Activated CD4-positive, alpha-beta T cell treated with anti-CD3 and anti-CD28 coated beads, Interleukin-2, amount 10 ng/mL, durations not matched to agents 7 days and 5 days (primary cell): Measurements from ENCODE around the gene BMP8A. TPM values are rescaled to one million over a fixed set of nuclear protein-coding genes. Genes with fewer than 3 reads are reported as not detected.
"Not testable (repeated sequence)": the region's sequence is repeated elsewhere in the genome, so short reads cannot be mapped to it uniquely, and the experiment has no call there.

Experiments
- CTCF ChIA-PET: fragments of 350-600 bp; sonication (Branson Sonifier 250); formaldehyde crosslinking; loops from one replicate; lab custom pipeline; 2021; ENCODE audit warnings: antibody characterized with exemption; lab: Charles Lee
- POLR2A ChIA-PET: fragments of 350-600 bp; sonication (Branson Sonifier 250); formaldehyde crosslinking; loops from one replicate; lab custom pipeline; 2021; ENCODE audit warnings: antibody characterized with exemption; lab: Charles Lee
- DNase-seq: peaks from one replicate; pipeline ENCODE4 v3.0.0-alpha.2; 2020
- H3K27ac Mint-ChIP-seq: one replicate; pipeline ENCODE4 v1.8.0; 2021; ENCODE audit warnings: mild to moderate bottlenecking, moderate library complexity, mixed read lengths
- H3K27me3 Mint-ChIP-seq: one replicate; pipeline ENCODE4 v1.8.0; 2021; ENCODE audit warnings: mixed read lengths
- H3K36me3 Mint-ChIP-seq: one replicate; pipeline ENCODE4 v1.8.0; 2021; ENCODE audit warnings: low read depth, mixed read lengths
- H3K4me1 Mint-ChIP-seq: one replicate; pipeline ENCODE4 v1.8.0; 2021; ENCODE audit warnings: mixed read lengths
- H3K4me3 Mint-ChIP-seq: one replicate; pipeline ENCODE4 v1.8.0; 2021; ENCODE audit warnings: mild to moderate bottlenecking, moderate library complexity, mixed read lengths
- H3K9me3 Mint-ChIP-seq: one replicate; pipeline ENCODE4 v1.8.0; 2021; ENCODE audit warnings: mixed read lengths
- total RNA-seq, 2 experiments: library from RNA; stranded (reverse); gene quantifications; one replicate each; pipeline ENCODE4 v1.2.3, GENCODE V29; 2021

The BMP8A gene
- total RNA-seq, 2 experiments from 2014 or later, result not detected

- H3K27me3 Mint-ChIP-seq, result peaks cover 15% of the 10 kb centered on the region
- CTCF ChIA-PET, H3K9me3 Mint-ChIP-seq, H3K36me3 Mint-ChIP-seq, H3K4me1 Mint-ChIP-seq, POLR2A ChIA-PET, H3K4me3 Mint-ChIP-seq, DNase-seq, H3K27ac Mint-ChIP-seq: not testable (repeated sequence)
Observed at GRCh38 chr1:39498096-39498710, 6.8 kb downstream of the BMP8A start.

GRCh38 chr1:39498821-39499220 lies 7.4 kb downstream of the BMP8A start:
- H3K4me3 Mint-ChIP-seq, H3K36me3 Mint-ChIP-seq, H3K4me1 Mint-ChIP-seq, DNase-seq, POLR2A ChIA-PET, CTCF ChIA-PET, H3K9me3 Mint-ChIP-seq, H3K27ac Mint-ChIP-seq: not testable (repeated sequence)
- peaks cover 10% of the 10 kb centered on the region for H3K27me3 Mint-ChIP-seq

DNA sequence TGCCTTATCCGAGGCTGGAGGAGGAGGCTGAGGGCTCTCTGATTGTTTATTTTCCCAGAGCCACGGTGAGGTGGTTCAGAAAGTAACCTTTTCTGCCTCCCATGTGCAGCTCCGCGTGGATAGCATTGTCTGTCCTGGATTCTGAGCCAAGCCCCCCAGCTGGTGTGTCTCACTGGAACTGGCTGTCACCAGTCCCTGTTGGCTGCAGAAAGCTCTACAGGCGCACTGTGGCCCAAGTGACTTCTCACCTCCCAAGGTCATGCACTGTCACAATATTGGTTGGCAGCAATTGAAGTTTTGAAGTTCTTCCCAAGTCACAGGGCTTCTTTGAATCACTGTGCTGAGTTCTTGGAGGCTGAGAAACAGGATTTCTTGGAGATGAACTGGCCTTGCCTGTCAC lies 8.2 kb downstream of the BMP8A start:
- CTCF ChIA-PET, result no interaction called here
- H3K9me3 Mint-ChIP-seq, result no peaks in the 10 kb centered on the region
- no peaks in the 10 kb centered on the region for H3K4me1 Mint-ChIP-seq
- H3K36me3 Mint-ChIP-seq, result no peaks in the 10 kb centered on the region
- no peak for DNase-seq
- H3K4me3 Mint-ChIP-seq, result no peak overlapping the region
- POLR2A ChIA-PET, result no interaction called here
- H3K27me3 Mint-ChIP-seq, result peaks cover 3% of the 10 kb centered on the region
- H3K27ac Mint-ChIP-seq, result no peak overlapping the region

DNA sequence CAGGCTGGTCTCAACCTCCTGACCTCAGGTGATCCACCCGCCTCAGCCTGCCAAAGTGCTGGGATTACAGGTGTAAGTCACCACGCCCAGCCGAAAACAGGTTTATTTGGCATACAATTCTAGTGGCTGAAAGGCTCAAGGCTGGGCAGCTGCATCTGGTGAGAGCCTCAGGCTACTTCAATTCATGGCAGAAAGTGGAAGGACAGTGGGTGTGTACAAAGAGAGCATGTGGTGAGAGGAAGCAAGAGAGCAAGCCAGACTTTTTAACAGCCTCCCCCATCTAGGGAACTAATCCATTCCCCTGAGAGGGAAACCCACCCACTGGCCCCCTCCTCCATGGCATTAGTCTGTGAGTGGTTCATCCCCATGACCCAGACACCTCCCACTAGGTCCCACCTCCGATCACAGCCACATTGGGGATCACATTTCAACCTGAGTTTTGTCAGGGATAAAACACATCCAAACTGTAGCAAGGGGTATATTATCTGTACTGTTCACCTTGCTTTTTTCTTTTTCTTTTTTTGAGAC lies 9.5 kb downstream of the BMP8A start:
- Mint-ChIP-seq H3K9me3 (no peaks in the 10 kb centered on the region), H3K4me3 (no peak overlapping the region), H3K4me1 (no peaks in the 10 kb centered on the region), H3K36me3 (no peaks in the 10 kb centered on the region), H3K27ac (no peak overlapping the region), H3K27me3 (peaks cover 3% of the 10 kb centered on the region)
- ChIA-PET CTCF (interaction anchor here (0.6 to 0.7 kb wide), 2 partner anchors 25 to 68 kb away, joined by 3 to 5 read pairs; no protein-coding TSS in a partner anchor), POLR2A (no interaction called here)
- no peak for DNase-seq

DNA sequence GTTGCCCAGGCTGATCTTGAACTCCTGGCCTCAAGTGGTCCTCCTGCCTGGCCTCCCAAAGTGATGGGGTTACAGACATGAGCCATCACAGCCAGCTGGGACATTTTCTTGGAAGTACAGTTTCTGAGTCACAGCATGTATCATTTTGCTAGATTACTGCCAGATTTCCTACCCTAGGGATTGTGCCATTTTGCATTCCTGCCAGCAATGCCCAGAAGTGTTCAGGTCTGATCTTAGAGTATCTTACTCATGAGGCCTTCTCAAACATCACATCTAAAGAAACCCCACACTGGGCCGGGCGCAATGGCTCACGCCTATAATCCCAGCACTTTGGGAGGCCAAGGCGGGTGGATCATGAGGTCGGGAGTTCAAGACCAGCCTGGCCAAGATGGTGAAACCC lies 10.2 kb downstream of the BMP8A start:
- ChIA-PET POLR2A (no interaction called here), CTCF (no interaction called here)
- Mint-ChIP-seq H3K4me1 (no peaks in the 10 kb centered on the region), H3K9me3 (no peaks in the 10 kb centered on the region), H3K27ac (no peak overlapping the region), H3K4me3 (no peak overlapping the region), H3K27me3 (peaks cover 3% of the 10 kb centered on the region), H3K36me3 (no peaks in the 10 kb centered on the region)
- DNase-seq, result no peak

DNA sequence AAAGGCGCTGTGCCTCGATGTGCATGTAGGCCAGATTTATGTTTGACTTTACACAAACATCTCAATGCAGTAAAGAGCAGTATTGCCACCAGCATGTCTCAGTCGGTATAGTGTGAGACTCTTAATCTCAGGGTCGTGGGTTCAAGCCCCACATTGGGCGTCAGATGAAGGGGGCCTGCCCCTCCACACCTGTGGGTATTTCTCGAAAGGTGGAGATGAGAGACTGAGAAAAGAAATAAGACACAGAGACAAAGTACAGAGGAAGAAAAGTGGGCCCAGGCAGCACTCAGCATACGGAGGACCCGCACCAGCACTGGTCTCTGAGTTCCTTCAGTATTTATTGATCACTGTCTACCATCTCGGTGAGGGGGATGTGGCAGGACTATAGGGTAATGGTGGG lies 13.0 kb downstream of the BMP8A start:
- H3K4me1 Mint-ChIP-seq, DNase-seq, H3K9me3 Mint-ChIP-seq, H3K27ac Mint-ChIP-seq, H3K4me3 Mint-ChIP-seq, H3K36me3 Mint-ChIP-seq, POLR2A ChIA-PET, CTCF ChIA-PET: not testable (repeated sequence)
- H3K27me3 Mint-ChIP-seq, result peaks cover 12% of the 10 kb centered on the region

DNA sequence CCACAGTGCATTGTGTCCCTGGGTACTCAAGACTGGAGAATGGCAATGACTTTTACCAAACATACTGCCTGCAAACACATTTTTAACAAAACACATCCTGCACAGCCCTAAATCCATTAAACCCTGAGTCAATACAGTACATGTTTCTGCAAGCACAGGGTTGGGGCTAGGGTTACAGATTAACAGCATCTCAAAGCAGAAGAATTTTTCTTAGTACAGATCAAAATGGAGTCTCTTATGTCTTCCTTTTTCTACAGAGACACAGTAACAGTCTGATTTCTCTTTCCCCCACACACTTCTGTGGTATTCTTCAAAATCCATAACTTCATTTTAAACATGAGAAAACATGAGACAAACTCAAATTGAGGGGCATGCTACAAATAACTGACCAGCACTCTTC lies 13.9 kb downstream of the BMP8A start:
- DNase-seq, result no peak
- Mint-ChIP-seq H3K4me3 (no peak overlapping the region), H3K36me3 (no peaks in the 10 kb centered on the region), H3K4me1 (peaks cover 15% of the 10 kb centered on the region), H3K27ac (no peak overlapping the region), H3K27me3 (peaks cover 13% of the 10 kb centered on the region), H3K9me3 (no peaks in the 10 kb centered on the region)
- POLR2A ChIA-PET, result no interaction called here
- CTCF ChIA-PET, result no interaction called here

- Mint-ChIP-seq H3K27me3 (peaks cover 10% of the 10 kb centered on the region), H3K27ac (no peak overlapping the region), H3K36me3 (no peaks in the 10 kb centered on the region), H3K4me3 (no peak overlapping the region), H3K4me1 (peaks cover 19% of the 10 kb centered on the region), H3K9me3 (no peaks in the 10 kb centered on the region)
- POLR2A ChIA-PET, result no interaction called here
- DNase-seq, result no peak
- CTCF ChIA-PET, result interaction anchor here (0.7 kb wide), 1 partner anchor 68 kb away, joined by 3 read pairs; no protein-coding TSS in a partner anchor
Observed at GRCh38 chr1:39507230-39507928, 15.9 kb downstream of the BMP8A start.

GRCh38 chr1:39508266-39508665 lies 16.8 kb downstream of the BMP8A start:
- no peaks in the 10 kb centered on the region for H3K36me3 Mint-ChIP-seq

DNA sequence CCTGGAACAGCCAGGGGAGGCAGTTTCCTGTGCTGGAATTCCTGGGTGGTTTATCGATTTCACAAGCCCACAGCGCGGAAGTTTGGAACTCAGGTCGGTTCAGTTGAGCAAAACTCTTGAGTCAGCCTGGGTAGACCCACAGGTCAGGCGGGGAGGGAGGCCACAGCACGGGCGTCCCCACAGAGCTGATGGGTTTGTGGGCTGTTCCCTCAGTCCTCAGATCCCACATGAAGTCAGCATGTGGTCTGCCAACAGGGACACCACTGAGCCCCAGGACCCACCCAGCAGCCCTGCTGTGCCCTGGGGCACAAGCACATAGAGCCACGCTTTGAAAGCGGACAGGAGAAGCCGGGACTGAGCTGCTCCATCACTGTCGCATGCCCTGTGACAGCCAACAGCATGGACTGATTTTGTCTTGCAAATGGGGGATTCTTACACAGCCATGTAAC lies 17.4 kb downstream of the BMP8A start:
- peaks cover 19% of the 10 kb centered on the region for H3K4me1 Mint-ChIP-seq
- no peak overlapping the region for H3K4me3 Mint-ChIP-seq
- no peak for DNase-seq
- H3K9me3 Mint-ChIP-seq, result no peaks in the 10 kb centered on the region
- CTCF ChIA-PET, result interaction anchor here (1.2 to 1.5 kb wide), 2 partner anchors 22 to 41 kb away, joined by 3 to 4 read pairs; no protein-coding TSS in a partner anchor
- POLR2A ChIA-PET, result interaction anchor here (0.6 kb wide), 1 partner anchor 47 kb away, joined by 4 read pairs; no protein-coding TSS in a partner anchor
- no peaks in the 10 kb centered on the region for H3K36me3 Mint-ChIP-seq
- H3K27ac Mint-ChIP-seq, result no peak overlapping the region
- peaks cover 10% of the 10 kb centered on the region for H3K27me3 Mint-ChIP-seq

More at GRCh38 chr1:39508266-39508665, 16.8 kb downstream of the BMP8A start:
- H3K27ac Mint-ChIP-seq, result no peak overlapping the region
- POLR2A ChIA-PET, result interaction anchor here (0.6 kb wide), 1 partner anchor 47 kb away, joined by 4 read pairs; no protein-coding TSS in a partner anchor
- peaks cover 19% of the 10 kb centered on the region for H3K4me1 Mint-ChIP-seq
- DNase-seq, result no peak
- CTCF ChIA-PET, result interaction anchor here (1.2 to 1.5 kb wide), 2 partner anchors 21 to 41 kb away, joined by 3 to 4 read pairs; no protein-coding TSS in a partner anchor
- H3K4me3 Mint-ChIP-seq, result no peak overlapping the region
- H3K27me3 Mint-ChIP-seq, result peaks cover 10% of the 10 kb centered on the region
- no peaks in the 10 kb centered on the region for H3K9me3 Mint-ChIP-seq

- CTCF ChIA-PET, result interaction anchor here (1.5 kb wide), 1 partner anchor 23 kb away, joined by 4 read pairs; no protein-coding TSS in a partner anchor
- H3K27ac Mint-ChIP-seq, result no peak overlapping the region
Observed at GRCh38 chr1:39509360-39510009, 18.0 kb downstream of the BMP8A start.

DNA sequence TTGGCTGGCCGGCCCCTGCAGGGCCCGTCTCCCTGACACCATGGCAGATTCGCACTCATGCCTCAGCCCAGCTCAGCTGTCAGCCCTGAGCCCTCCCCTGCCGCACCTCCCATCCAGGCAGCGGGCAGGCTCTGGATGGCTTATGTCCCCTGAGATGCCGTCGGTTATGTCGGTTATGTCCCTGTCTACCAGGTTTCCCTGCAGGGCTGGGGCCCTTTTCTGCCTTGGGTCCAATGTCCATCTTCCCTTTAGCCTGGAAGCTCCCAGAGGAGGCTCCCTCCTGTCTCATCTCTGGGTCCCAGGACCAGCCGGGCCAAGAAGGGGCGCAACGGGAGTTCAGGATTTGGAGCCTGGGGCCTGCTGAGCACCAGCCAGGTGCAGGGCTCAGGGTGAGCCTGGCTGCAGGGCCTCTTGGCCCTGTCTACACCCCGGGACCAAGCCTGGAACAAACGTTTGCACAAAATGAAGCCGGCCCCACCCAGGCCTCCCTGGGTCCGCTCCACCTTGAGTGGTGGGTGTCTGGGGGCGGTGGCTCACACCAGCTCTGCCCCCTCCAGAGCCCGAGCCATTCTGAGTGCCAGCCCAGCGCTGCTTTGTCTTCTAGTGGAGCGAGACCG lies 19.2 kb downstream of the BMP8A start:
- Mint-ChIP-seq H3K27me3 (peaks cover 13% of the 10 kb centered on the region), H3K4me1 (peaks cover 21% of the 10 kb centered on the region)
- CTCF ChIA-PET, H3K36me3 Mint-ChIP-seq, DNase-seq, POLR2A ChIA-PET, H3K4me3 Mint-ChIP-seq, H3K9me3 Mint-ChIP-seq, H3K27ac Mint-ChIP-seq: not testable (repeated sequence)

More at GRCh38 chr1:39509360-39510009, 18.0 kb downstream of the BMP8A start:
- DNase-seq, result peak; percentile 26
- H3K9me3 Mint-ChIP-seq, result no peaks in the 10 kb centered on the region
- POLR2A ChIA-PET, result no interaction called here
- H3K4me3 Mint-ChIP-seq, result no peak overlapping the region
- no peaks in the 10 kb centered on the region for H3K36me3 Mint-ChIP-seq
- peaks cover 19% of the 10 kb centered on the region for H3K4me1 Mint-ChIP-seq
- peaks cover 10% of the 10 kb centered on the region for H3K27me3 Mint-ChIP-seq
